Fibroblast of skin of abdomen (primary cell): ENCODE measurements around the gene LRRN4CL.

Source experiments
- DNase-seq: peaks from one replicate; pipeline ENCODE4 v3.0.0-alpha.2; 2013

LRRN4CL gene

GRCh38 chr11:62646825-62647608, 42.3 kb downstream of the LRRN4CL start:
- no peak for DNase-seq

GRCh38 chr11:62645946-62646824, 43.1 kb downstream of the LRRN4CL start, which contains the start of gene GANAB:
Gene GANAB, minus strand, starts transcription at chr11:62646613. Its CDS starts 14 bp downstream, at chr11:62646599.
- peak; percentile 97 for DNase-seq

GRCh38 chr11:62645671-62645945, 43.7 kb downstream of the LRRN4CL start:
- DNase-seq, result no peak

GRCh38 chr11:62644220-62644619, 45.1 kb downstream of the LRRN4CL start:
- no peak for DNase-seq
